ENCODE measurements around the gene TEX38. TPM values are rescaled to one million over a fixed set of nuclear protein-coding genes. Genes with fewer than 3 reads are reported as not detected.
"Not testable (repeated sequence)": the region's sequence is repeated elsewhere in the genome, so short reads cannot be mapped to it uniquely, and the experiment has no call there.

TEX38 gene
- total RNA-seq, 1 experiment from 2014 or later, result not detected

GRCh38 chr1:46656643-46657042 lies 15.0 kb upstream of the TEX38 start:
- BruUV-seq (replicated peaks), result no TSS peak
- no peak overlapping the region for H3K27ac Mint-ChIP-seq (ENCODE audit: unreplicated experiment)
- peaks cover 3% of the 10 kb centered on the region for H3K9me3 Mint-ChIP-seq (ENCODE audit: low read depth, unreplicated experiment)
- intact Hi-C loops (cut with micrococcal nuclease; ENCODE audit: unreplicated experiment), result no loop called here
- H3K27me3 Mint-ChIP-seq (ENCODE audit: unreplicated experiment), result no peaks in the 10 kb centered on the region
- TF ChIP-seq, protein P1, sequence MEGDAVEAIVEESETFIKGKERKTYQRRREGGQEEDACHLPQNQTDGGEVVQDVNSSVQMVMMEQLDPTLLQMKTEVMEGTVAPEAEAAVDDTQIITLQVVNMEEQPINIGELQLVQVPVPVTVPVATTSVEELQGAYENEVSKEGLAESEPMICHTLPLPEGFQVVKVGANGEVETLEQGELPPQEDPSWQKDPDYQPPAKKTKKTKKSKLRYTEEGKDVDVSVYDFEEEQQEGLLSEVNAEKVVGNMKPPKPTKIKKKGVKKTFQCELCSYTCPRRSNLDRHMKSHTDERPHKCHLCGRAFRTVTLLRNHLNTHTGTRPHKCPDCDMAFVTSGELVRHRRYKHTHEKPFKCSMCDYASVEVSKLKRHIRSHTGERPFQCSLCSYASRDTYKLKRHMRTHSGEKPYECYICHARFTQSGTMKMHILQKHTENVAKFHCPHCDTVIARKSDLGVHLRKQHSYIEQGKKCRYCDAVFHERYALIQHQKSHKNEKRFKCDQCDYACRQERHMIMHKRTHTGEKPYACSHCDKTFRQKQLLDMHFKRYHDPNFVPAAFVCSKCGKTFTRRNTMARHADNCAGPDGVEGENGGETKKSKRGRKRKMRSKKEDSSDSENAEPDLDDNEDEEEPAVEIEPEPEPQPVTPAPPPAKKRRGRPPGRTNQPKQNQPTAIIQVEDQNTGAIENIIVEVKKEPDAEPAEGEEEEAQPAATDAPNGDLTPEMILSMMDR (IDR thresholded peaks at IDR 0.05; ENCODE audit: unreplicated experiment), result no peak
- no peaks in the 10 kb centered on the region for H3K4me1 Mint-ChIP-seq (ENCODE audit: low read depth, unreplicated experiment)
- CTCF ChIA-PET, result no interaction called here
- DNase-seq, result no peak
- H3K36me3 Mint-ChIP-seq (ENCODE audit: insufficient read depth, unreplicated experiment), result no peaks in the 10 kb centered on the region
- no peak overlapping the region for H3K4me3 Mint-ChIP-seq (ENCODE audit: low read depth, unreplicated experiment)

DNA sequence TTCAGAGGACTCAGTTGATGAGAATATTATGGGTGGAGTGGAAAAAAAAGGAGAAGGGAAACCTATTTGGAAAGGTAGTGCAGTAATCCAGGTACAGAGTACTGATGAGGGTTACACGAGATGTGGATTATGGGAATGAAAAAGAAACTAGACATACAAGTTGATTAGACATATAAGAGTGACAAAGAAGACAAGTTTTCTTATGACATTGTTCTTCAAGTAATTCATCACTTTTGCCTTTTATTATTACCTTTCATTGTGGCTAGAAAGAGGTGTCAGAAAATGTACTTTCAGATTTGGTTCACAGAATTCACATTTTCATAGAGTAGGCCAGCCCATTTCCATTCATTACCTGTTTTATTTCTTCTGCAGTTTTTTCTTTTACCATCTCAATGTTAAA lies 13.9 kb upstream of the TEX38 start:
- intact Hi-C loops (cut with micrococcal nuclease; ENCODE audit: unreplicated experiment), result no loop called here
- H3K27ac Mint-ChIP-seq (ENCODE audit: unreplicated experiment), result no peak overlapping the region
- CTCF ChIA-PET, result interaction anchor here (0.6 kb wide), 1 partner anchor 74 kb away, joined by 4 read pairs; no protein-coding TSS in a partner anchor
- H3K9me3 Mint-ChIP-seq (ENCODE audit: low read depth, unreplicated experiment), result peaks cover 3% of the 10 kb centered on the region
- H3K4me3 Mint-ChIP-seq (ENCODE audit: low read depth, unreplicated experiment), result no peak overlapping the region
- TF ChIP-seq, protein P1 (IDR thresholded peaks at IDR 0.05; ENCODE audit: unreplicated experiment), result no peak
- H3K36me3 Mint-ChIP-seq (ENCODE audit: insufficient read depth, unreplicated experiment), result no peaks in the 10 kb centered on the region
- H3K4me1 Mint-ChIP-seq (ENCODE audit: low read depth, unreplicated experiment), result no peaks in the 10 kb centered on the region
- no peaks in the 10 kb centered on the region for H3K27me3 Mint-ChIP-seq (ENCODE audit: unreplicated experiment)
- no TSS peak for BruUV-seq (replicated peaks)
- no peak for DNase-seq

- Mint-ChIP-seq H3K4me3 (ENCODE audit: low read depth, unreplicated experiment) (no peak overlapping the region), H3K4me1 (ENCODE audit: low read depth, unreplicated experiment) (no peaks in the 10 kb centered on the region), H3K9me3 (ENCODE audit: low read depth, unreplicated experiment) (peaks cover 3% of the 10 kb centered on the region), H3K36me3 (ENCODE audit: insufficient read depth, unreplicated experiment) (no peaks in the 10 kb centered on the region), H3K27me3 (ENCODE audit: unreplicated experiment) (no peaks in the 10 kb centered on the region), H3K27ac (ENCODE audit: unreplicated experiment) (no peak overlapping the region)
- BruUV-seq (replicated peaks), result no TSS peak
- no peak for DNase-seq
- TF ChIP-seq, protein P1 (IDR thresholded peaks at IDR 0.05; ENCODE audit: unreplicated experiment), result no peak
- intact Hi-C loops (cut with micrococcal nuclease; ENCODE audit: unreplicated experiment), result no loop called here
- CTCF ChIA-PET, result no interaction called here
Measured at GRCh38 chr1:46659307-46659870, 12.3 kb upstream of the TEX38 start.

DNA sequence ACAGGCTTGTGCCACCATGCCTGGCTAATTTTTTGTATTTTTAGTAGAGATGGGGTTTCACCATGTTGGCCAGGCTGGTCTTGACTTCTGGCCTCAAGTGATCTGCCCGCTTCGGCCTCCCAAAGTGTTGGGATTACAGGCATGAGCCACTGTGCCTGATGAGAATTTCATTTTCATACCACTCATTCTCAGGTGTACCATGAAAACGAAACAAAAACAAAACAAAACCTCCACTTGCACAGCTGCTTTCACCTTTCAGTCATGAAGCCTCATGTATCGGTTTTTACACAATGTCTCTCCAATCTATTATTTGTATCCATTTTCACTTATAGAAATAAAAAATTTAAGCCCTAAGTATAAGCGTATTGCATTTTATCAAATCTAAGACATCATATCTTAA lies 11.5 kb upstream of the TEX38 start:
- H3K4me3 Mint-ChIP-seq (ENCODE audit: low read depth, unreplicated experiment); H3K36me3 Mint-ChIP-seq (ENCODE audit: insufficient read depth, unreplicated experiment); H3K4me1 Mint-ChIP-seq (ENCODE audit: low read depth, unreplicated experiment); DNase-seq; CTCF ChIA-PET; H3K27me3 Mint-ChIP-seq (ENCODE audit: unreplicated experiment); H3K9me3 Mint-ChIP-seq (ENCODE audit: low read depth, unreplicated experiment); H3K27ac Mint-ChIP-seq (ENCODE audit: unreplicated experiment); intact Hi-C loops (cut with micrococcal nuclease; ENCODE audit: unreplicated experiment); BruUV-seq (replicated peaks): not testable (repeated sequence)

GRCh38 chr1:46662919-46663318 lies 8.7 kb upstream of the TEX38 start:
- H3K9me3 Mint-ChIP-seq (ENCODE audit: low read depth, unreplicated experiment); H3K27ac Mint-ChIP-seq (ENCODE audit: unreplicated experiment); DNase-seq; H3K4me3 Mint-ChIP-seq (ENCODE audit: low read depth, unreplicated experiment); H3K27me3 Mint-ChIP-seq (ENCODE audit: unreplicated experiment); CTCF ChIA-PET; intact Hi-C loops (cut with micrococcal nuclease; ENCODE audit: unreplicated experiment); H3K36me3 Mint-ChIP-seq (ENCODE audit: insufficient read depth, unreplicated experiment); BruUV-seq (replicated peaks): not testable (repeated sequence)
- H3K4me1 Mint-ChIP-seq (ENCODE audit: low read depth, unreplicated experiment), result peaks cover 15% of the 10 kb centered on the region
